Colonic mucosa (tissue), 4 donors: ENCODE measurements around the gene ARHGEF35. TPM values are rescaled to one million over a fixed set of nuclear protein-coding genes. Genes with fewer than 3 reads are reported as not detected.

ENCODE experiments used
- DNase-seq: peaks from one replicate; pipeline ENCODE4 v3.0.0-alpha.2; 2020
- H3K27ac ChIP-seq: fragments of 200-600 bp; one replicate; pipeline ENCODE4 v1.8.0; 2021
- H3K27me3 ChIP-seq: fragments of 200-600 bp; one replicate; pipeline ENCODE4 v1.8.0; 2021
- H3K36me3 ChIP-seq: fragments of 200-600 bp; one replicate; pipeline ENCODE4 v1.8.0; 2021
- H3K4me1 ChIP-seq: fragments of 200-600 bp; one replicate; pipeline ENCODE4 v1.8.0; 2021; ENCODE audit warnings: mild to moderate bottlenecking
- H3K4me3 ChIP-seq: fragments of 200-600 bp; one replicate; pipeline ENCODE4 v1.8.0; 2021
- H3K9ac ChIP-seq, 2 donors: one replicate each; pipeline ENCODE4 v1.7.0; 2013; ENCODE audit warnings: control low read depth in 2 of 2, low read depth in 2 of 2, low read length in 2 of 2
- H3K9me3 ChIP-seq: fragments of 200-600 bp; one replicate; pipeline ENCODE4 v1.8.0; 2021
- intact Hi-C: fragments of 100-400 bp; cut with DNase I; formaldehyde crosslinking; loops from one replicate; pipeline ENCODE4 v1.14.1; 2022
- total RNA-seq, 2 donors: library from RNA; stranded (reverse); fragmentation: NEBNext Ultra II Directional in 1 of 2; extraction: Animal tissue kit (Norgen Biotek cat#: 25700) in 1 of 2; gene quantifications; one replicate each; pipeline ENCODE4 v1.2.1, GENCODE V29; 2021
- TF ChIP-seq, protein P1 (sequence below): fragments of 200-600 bp; IDR thresholded peaks from one replicate; pipeline ENCODE4 v1.8.0; 2022; ENCODE audit warnings: antibody characterized with exemption, mild to moderate bottlenecking
- donor health status: healthy.
- donor health status: DM: no; HTN: no; CAD: no.
- donor health status: DM: no; HTN: no; CAD: no.

Gene ARHGEF35
- total RNA-seq, 2 donors from 2014 or later = 14.0 to 57.0 TPM

DNA sequence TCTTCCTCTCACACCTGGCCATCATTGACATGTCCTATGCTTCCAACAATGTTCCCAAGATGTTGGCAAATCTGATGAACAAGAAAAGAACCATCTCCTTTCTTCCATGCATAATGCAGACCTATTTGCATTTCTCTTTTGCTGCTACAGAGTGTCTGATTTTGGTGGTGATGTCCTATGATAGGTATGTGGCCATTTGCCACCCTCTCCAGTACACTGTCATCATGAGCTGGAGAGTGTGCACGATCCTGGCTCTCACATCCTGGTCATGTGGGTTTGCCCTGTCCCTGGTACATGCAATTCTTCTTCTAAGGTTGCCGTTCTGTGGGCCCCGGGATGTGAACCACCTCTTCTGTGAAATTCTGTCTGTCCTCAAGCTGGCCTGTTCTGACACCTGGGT lies 53.4 kb downstream of the ARHGEF35 start:
- no peak for DNase-seq
- TF ChIP-seq, protein P1, sequence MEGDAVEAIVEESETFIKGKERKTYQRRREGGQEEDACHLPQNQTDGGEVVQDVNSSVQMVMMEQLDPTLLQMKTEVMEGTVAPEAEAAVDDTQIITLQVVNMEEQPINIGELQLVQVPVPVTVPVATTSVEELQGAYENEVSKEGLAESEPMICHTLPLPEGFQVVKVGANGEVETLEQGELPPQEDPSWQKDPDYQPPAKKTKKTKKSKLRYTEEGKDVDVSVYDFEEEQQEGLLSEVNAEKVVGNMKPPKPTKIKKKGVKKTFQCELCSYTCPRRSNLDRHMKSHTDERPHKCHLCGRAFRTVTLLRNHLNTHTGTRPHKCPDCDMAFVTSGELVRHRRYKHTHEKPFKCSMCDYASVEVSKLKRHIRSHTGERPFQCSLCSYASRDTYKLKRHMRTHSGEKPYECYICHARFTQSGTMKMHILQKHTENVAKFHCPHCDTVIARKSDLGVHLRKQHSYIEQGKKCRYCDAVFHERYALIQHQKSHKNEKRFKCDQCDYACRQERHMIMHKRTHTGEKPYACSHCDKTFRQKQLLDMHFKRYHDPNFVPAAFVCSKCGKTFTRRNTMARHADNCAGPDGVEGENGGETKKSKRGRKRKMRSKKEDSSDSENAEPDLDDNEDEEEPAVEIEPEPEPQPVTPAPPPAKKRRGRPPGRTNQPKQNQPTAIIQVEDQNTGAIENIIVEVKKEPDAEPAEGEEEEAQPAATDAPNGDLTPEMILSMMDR = no peak
- Histone ChIP-seq H3K4me1 (no peaks in the 10 kb centered on the region), H3K9ac (no peak overlapping the region), H3K9me3 (no peaks in the 10 kb centered on the region), H3K27me3 (no peaks in the 10 kb centered on the region), H3K27ac (no peak overlapping the region), H3K4me3 (no peak overlapping the region), H3K36me3 (no peaks in the 10 kb centered on the region)
- intact Hi-C loops = no loop called here

DNA sequence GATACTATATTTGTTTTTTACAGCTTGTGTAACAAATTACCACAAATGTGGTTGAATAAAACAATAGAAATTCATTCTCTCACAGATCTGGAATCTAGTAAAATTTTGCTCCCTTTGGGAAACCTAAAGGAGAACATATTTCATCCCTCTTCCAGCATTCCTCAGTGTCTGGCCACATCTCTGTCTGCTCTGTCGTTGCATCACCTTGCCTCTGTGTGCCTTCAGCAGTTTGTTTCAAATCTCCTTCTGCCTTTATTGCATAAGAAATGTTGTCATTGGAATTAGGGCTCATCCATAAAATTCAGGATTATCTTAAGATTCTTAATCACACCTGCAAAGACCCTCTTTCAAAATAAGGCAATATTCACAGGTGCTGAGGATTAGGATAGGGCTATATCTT lies 58.1 kb downstream of the ARHGEF35 start:
- Histone ChIP-seq H3K36me3 (no peaks in the 10 kb centered on the region), H3K27me3 (no peaks in the 10 kb centered on the region), H3K9me3 (no peaks in the 10 kb centered on the region), H3K9ac (no peak overlapping the region), H3K4me3 (no peak overlapping the region), H3K4me1 (no peaks in the 10 kb centered on the region), H3K27ac (no peak overlapping the region)
- DNase-seq = no peak
- TF ChIP-seq, protein P1 = no peak
- intact Hi-C loops = no loop called here

Other genes starting within 250 kb of the ARHGEF35 start
- gene OR2F1, start 241.0 kb downstream of the ARHGEF35 start, total RNA-seq = not detected
- gene OR6B1, start 195.5 kb downstream of the ARHGEF35 start, total RNA-seq = not detected
- gene OR2A5, start 146.9 kb downstream of the ARHGEF35 start, total RNA-seq = not detected
- not detected for gene OR2A25, start 126.0 kb downstream of the ARHGEF35 start, total RNA-seq
- not detected for gene OR2A12, start 109.6 kb downstream of the ARHGEF35 start, total RNA-seq
- not detected for gene OR2A2, start 86.2 kb downstream of the ARHGEF35 start, total RNA-seq
- not detected for gene OR2A14, start 72.7 kb downstream of the ARHGEF35 start, total RNA-seq
- gene CTAGE4, start 12.4 kb downstream of the ARHGEF35 start, total RNA-seq = 10 to 100 TPM in 1 of 2 donors, 1 to 10 TPM in 1; 9.9 to 12.1 TPM
- gene OR2A42, start 43.8 kb upstream of the ARHGEF35 start, total RNA-seq = not detected
- 10 to 100 TPM; 10.7 to 13.1 TPM for gene OR2A7, start 69.0 kb upstream of the ARHGEF35 start, total RNA-seq
- gene CTAGE8, start 73.5 kb upstream of the ARHGEF35 start, total RNA-seq = 1 to 10 TPM; 2.5 to 6.4 TPM
- not detected for gene OR2A1, start 116.6 kb upstream of the ARHGEF35 start, total RNA-seq
- gene ARHGEF5, start 159.6 kb upstream of the ARHGEF35 start, total RNA-seq = 10 to 100 TPM; 67.1 to 83.6 TPM
- gene NOBOX, start 207.9 kb upstream of the ARHGEF35 start, total RNA-seq = not detected